Panc1 (cell line): ENCODE measurements around the gene EHBP1L1.

Experiments used
- POLR2AphosphoS5 ChIP-seq: IDR thresholded peaks from 2 replicates; pipeline ENCODE4 v1.6.1; 2012; ENCODE audit warnings: mild to moderate bottlenecking, low read depth, low read length, moderate library complexity
- TCF7L2 ChIP-seq: IDR thresholded peaks from 2 replicates; pipeline ENCODE4 v1.6.1; 2011; ENCODE audit warnings: mild to moderate bottlenecking, low read depth, low read length, inconsistent platforms
- TF ChIP-seq, protein P1 (sequence below): fragments of 450-650 bp; IDR thresholded peaks from 2 replicates; pipeline ENCODE4 v1.5.1; 2017; ENCODE audit warnings: mild to moderate bottlenecking
- TF ChIP-seq, protein P2 (sequence below), 2 experiments: IDR thresholded peaks; 2 replicates each; pipeline ENCODE4 v1.6.1; 2011 to 2012; ENCODE audit warnings: low read depth in 2 of 2, control low read depth in 1 of 2, low read length in 1 of 2, mild to moderate bottlenecking in 1 of 2, moderate library complexity in 1 of 2; ENCODE audit not compliant: insufficient read depth in 1 of 2

DNA sequence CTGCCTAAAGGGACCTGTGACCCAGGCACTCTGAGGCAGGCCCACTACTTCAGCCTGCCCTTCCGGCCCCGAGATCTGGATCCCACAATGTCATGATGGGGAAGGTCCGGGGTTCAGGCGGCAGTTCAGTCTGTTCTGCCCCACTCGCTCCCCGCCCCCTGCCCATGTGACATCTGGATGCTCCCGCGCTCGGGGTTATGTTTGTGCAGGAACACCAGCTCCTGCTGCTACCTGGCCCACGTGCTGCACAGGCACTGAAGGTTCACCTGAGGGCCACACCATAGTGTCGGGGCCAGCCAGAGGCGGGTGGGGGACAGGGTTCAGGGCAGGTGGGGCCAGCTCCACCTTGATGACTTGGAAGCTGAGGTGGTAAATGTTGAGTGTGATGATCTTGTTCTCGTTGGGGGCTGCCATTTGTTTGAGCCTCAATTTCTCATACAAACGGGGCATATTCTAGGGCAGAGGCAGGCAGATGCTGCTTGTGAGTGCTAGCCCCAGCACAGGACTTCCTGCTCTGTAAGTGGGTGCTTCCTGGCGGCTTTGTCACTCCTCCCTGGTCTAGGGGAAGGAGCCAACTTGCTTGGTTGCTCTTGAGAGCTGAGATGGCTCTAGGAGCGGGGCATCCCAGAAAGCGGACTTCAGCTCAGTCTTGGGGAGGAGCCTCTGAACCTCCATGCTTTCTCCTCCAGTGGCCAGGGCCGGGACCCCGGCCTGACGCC lies 57.7 kb downstream of the EHBP1L1 start:
- TF ChIP-seq POLR2AphosphoS5 (no peak), TCF7L2 (no peak)
- TF ChIP-seq, protein P1, sequence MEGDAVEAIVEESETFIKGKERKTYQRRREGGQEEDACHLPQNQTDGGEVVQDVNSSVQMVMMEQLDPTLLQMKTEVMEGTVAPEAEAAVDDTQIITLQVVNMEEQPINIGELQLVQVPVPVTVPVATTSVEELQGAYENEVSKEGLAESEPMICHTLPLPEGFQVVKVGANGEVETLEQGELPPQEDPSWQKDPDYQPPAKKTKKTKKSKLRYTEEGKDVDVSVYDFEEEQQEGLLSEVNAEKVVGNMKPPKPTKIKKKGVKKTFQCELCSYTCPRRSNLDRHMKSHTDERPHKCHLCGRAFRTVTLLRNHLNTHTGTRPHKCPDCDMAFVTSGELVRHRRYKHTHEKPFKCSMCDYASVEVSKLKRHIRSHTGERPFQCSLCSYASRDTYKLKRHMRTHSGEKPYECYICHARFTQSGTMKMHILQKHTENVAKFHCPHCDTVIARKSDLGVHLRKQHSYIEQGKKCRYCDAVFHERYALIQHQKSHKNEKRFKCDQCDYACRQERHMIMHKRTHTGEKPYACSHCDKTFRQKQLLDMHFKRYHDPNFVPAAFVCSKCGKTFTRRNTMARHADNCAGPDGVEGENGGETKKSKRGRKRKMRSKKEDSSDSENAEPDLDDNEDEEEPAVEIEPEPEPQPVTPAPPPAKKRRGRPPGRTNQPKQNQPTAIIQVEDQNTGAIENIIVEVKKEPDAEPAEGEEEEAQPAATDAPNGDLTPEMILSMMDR, result no peak
- TF ChIP-seq, protein P2, sequence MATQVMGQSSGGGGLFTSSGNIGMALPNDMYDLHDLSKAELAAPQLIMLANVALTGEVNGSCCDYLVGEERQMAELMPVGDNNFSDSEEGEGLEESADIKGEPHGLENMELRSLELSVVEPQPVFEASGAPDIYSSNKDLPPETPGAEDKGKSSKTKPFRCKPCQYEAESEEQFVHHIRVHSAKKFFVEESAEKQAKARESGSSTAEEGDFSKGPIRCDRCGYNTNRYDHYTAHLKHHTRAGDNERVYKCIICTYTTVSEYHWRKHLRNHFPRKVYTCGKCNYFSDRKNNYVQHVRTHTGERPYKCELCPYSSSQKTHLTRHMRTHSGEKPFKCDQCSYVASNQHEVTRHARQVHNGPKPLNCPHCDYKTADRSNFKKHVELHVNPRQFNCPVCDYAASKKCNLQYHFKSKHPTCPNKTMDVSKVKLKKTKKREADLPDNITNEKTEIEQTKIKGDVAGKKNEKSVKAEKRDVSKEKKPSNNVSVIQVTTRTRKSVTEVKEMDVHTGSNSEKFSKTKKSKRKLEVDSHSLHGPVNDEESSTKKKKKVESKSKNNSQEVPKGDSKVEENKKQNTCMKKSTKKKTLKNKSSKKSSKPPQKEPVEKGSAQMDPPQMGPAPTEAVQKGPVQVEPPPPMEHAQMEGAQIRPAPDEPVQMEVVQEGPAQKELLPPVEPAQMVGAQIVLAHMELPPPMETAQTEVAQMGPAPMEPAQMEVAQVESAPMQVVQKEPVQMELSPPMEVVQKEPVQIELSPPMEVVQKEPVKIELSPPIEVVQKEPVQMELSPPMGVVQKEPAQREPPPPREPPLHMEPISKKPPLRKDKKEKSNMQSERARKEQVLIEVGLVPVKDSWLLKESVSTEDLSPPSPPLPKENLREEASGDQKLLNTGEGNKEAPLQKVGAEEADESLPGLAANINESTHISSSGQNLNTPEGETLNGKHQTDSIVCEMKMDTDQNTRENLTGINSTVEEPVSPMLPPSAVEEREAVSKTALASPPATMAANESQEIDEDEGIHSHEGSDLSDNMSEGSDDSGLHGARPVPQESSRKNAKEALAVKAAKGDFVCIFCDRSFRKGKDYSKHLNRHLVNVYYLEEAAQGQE (IDR thresholded peaks at IDR 0.05; ENCODE audit: insufficient read depth in 1 of 2, low read depth in 2 of 2, low read length in 1 of 2), result no peak
